HEK293 (cell line): ENCODE results near the gene BAIAP3.
A peak's percentile ranks its signal among the peaks of the same experiment; 100 is the strongest.

ENCODE experiments used
- CTCF ChIP-seq: fragments of 450-650 bp; formaldehyde crosslinking; IDR thresholded peaks from 2 replicates; pipeline ENCODE4 v1.5.1; 2016; ENCODE audit warnings: missing biosample characterization, missing genetic modification characterization
- MZF1 ChIP-seq: fragments of 450-650 bp; formaldehyde crosslinking; IDR thresholded peaks from 2 replicates; pipeline ENCODE4 v1.5.1; 2017; ENCODE audit warnings: missing biosample characterization, missing genetic modification characterization, borderline replicate concordance
- REST ChIP-seq: fragments of 450-650 bp; formaldehyde crosslinking; IDR thresholded peaks from 2 replicates; pipeline ENCODE4 v1.5.1; 2016; ENCODE audit warnings: missing biosample characterization, missing genetic modification characterization
- SP2 ChIP-seq: fragments of 450-650 bp; formaldehyde crosslinking; IDR thresholded peaks from 2 replicates; pipeline ENCODE4 v1.5.1; 2016; ENCODE audit warnings: missing biosample characterization, missing genetic modification characterization
- YY1 ChIP-seq: fragments of 450-650 bp; formaldehyde crosslinking; IDR thresholded peaks from 2 replicates; pipeline ENCODE4 v1.5.1; 2018; ENCODE audit warnings: missing biosample characterization, missing genetic modification characterization
- YY2 ChIP-seq: fragments of 450-650 bp; formaldehyde crosslinking; IDR thresholded peaks from 2 replicates; pipeline ENCODE4 v1.5.1; 2016; ENCODE audit warnings: missing biosample characterization, missing genetic modification characterization
- ZNF138 ChIP-seq: fragments of 450-650 bp; formaldehyde crosslinking; IDR thresholded peaks from 2 replicates; pipeline ENCODE4 v1.5.1; 2016; ENCODE audit warnings: missing biosample characterization, missing genetic modification characterization, borderline replicate concordance
- ZNF2 ChIP-seq: fragments of 450-650 bp; formaldehyde crosslinking; IDR thresholded peaks from 2 replicates; pipeline ENCODE4 v1.5.1; 2016; ENCODE audit warnings: missing biosample characterization, missing genetic modification characterization
- ZNF324 ChIP-seq: fragments of 450-650 bp; formaldehyde crosslinking; IDR thresholded peaks from 2 replicates; pipeline ENCODE4 v1.5.1; 2016; ENCODE audit warnings: missing biosample characterization, missing genetic modification characterization
- ZNF660 ChIP-seq: fragments of 450-650 bp; IDR thresholded peaks from 2 replicates; pipeline ENCODE4 v1.5.1; 2018; ENCODE audit warnings: missing biosample characterization, mild to moderate bottlenecking, missing genetic modification characterization
- ZSCAN5A ChIP-seq: fragments of 450-650 bp; formaldehyde crosslinking; IDR thresholded peaks from 2 replicates; pipeline ENCODE4 v1.5.1; 2016; ENCODE audit warnings: missing biosample characterization, missing genetic modification characterization

GRCh38 chr16:1300664-1301476, 32.6 kb upstream of the BAIAP3 start:
- no peak for TF ChIP-seq ZNF660 (tag by site-specific recombination)
- no peak for TF ChIP-seq ZNF2 (tag by site-specific recombination)
- no peak for TF ChIP-seq ZNF324 (tag by site-specific recombination)
- peak; percentile 88 for TF ChIP-seq CTCF (tag by site-specific recombination)
- TF ChIP-seq ZSCAN5A (tag by site-specific recombination): 0 out of 2 replicates have a peak, but pooled peaks have one; percentile 56
- no peak for TF ChIP-seq YY2
- TF ChIP-seq ZNF138: no peak
- TF ChIP-seq YY1: no peak; the same call in 1 of the 2 replicates
- peak; percentile 24 for TF ChIP-seq SP2 (tag by site-specific recombination)
- no peak for TF ChIP-seq MZF1 (tag by site-specific recombination)
- no peak for TF ChIP-seq REST (tag by site-specific recombination)
